ENCODE measurements around the gene ODAD3.
"Not testable (repeated sequence)": the region's sequence is repeated elsewhere in the genome, so short reads cannot be mapped to it uniquely, and the experiment has no call there.

ODAD3 gene

GRCh38 chr19:11465600-11465999 is 30.7 kb upstream of the ODAD3 start:
- H3K4me1 Mint-ChIP-seq: no peaks in the 10 kb centered on the region
- H3K4me3 Mint-ChIP-seq: no peak overlapping the region
- H3K27ac Mint-ChIP-seq: no peak overlapping the region
- H3K27me3 Mint-ChIP-seq: peaks cover 3% of the 10 kb centered on the region
- no peaks in the 10 kb centered on the region for H3K9me3 Mint-ChIP-seq
- no peaks in the 10 kb centered on the region for H3K36me3 Mint-ChIP-seq

- Mint-ChIP-seq H3K4me3 (no peak overlapping the region), H3K36me3 (no peaks in the 10 kb centered on the region), H3K4me1 (no peaks in the 10 kb centered on the region), H3K27me3 (peaks cover 7% of the 10 kb centered on the region), H3K9me3 (no peaks in the 10 kb centered on the region), H3K27ac (no peak overlapping the region)
Measured at GRCh38 chr19:11464333-11465265, 29.7 kb upstream of the ODAD3 start.

GRCh38 chr19:11463391-11463790 is 28.5 kb upstream of the ODAD3 start:
- Mint-ChIP-seq H3K27ac (no peak overlapping the region), H3K36me3 (no peaks in the 10 kb centered on the region), H3K9me3 (no peaks in the 10 kb centered on the region), H3K4me3 (no peak overlapping the region), H3K27me3 (peaks cover 7% of the 10 kb centered on the region), H3K4me1 (no peaks in the 10 kb centered on the region)

- Mint-ChIP-seq H3K9me3 (no peaks in the 10 kb centered on the region), H3K36me3 (no peaks in the 10 kb centered on the region), H3K4me1 (no peaks in the 10 kb centered on the region), H3K4me3 (no peak overlapping the region), H3K27me3 (peaks cover 5% of the 10 kb centered on the region), H3K27ac (no peak overlapping the region)
Measured at GRCh38 chr19:11461453-11461852, 26.5 kb upstream of the ODAD3 start.

- Mint-ChIP-seq H3K27ac (no peak overlapping the region), H3K9me3 (no peaks in the 10 kb centered on the region), H3K27me3 (peaks cover 5% of the 10 kb centered on the region), H3K4me3 (no peak overlapping the region), H3K4me1 (no peaks in the 10 kb centered on the region), H3K36me3 (no peaks in the 10 kb centered on the region)
Measured at GRCh38 chr19:11460207-11460606, 25.3 kb upstream of the ODAD3 start.

GRCh38 chr19:11458912-11459311 is 24.0 kb upstream of the ODAD3 start:
- not testable (repeated sequence) for H3K4me3 Mint-ChIP-seq, H3K27ac Mint-ChIP-seq, H3K4me1 Mint-ChIP-seq, H3K27me3 Mint-ChIP-seq, H3K9me3 Mint-ChIP-seq, H3K36me3 Mint-ChIP-seq

- Mint-ChIP-seq H3K4me1 (no peaks in the 10 kb centered on the region), H3K9me3 (no peaks in the 10 kb centered on the region), H3K27ac (no peak overlapping the region), H3K27me3 (peaks cover 5% of the 10 kb centered on the region), H3K36me3 (no peaks in the 10 kb centered on the region), H3K4me3 (no peak overlapping the region)
Measured at GRCh38 chr19:11458236-11458900, 23.4 kb upstream of the ODAD3 start.

GRCh38 chr19:11457831-11458230 is 22.9 kb upstream of the ODAD3 start:
- H3K4me1 Mint-ChIP-seq: no peaks in the 10 kb centered on the region
- no peak overlapping the region for H3K4me3 Mint-ChIP-seq
- no peak overlapping the region for H3K27ac Mint-ChIP-seq
- peaks cover 5% of the 10 kb centered on the region for H3K27me3 Mint-ChIP-seq
- H3K36me3 Mint-ChIP-seq: no peaks in the 10 kb centered on the region
- H3K9me3 Mint-ChIP-seq: no peaks in the 10 kb centered on the region

- Mint-ChIP-seq H3K9me3 (no peaks in the 10 kb centered on the region), H3K27ac (no peak overlapping the region), H3K27me3 (peaks cover 5% of the 10 kb centered on the region), H3K4me1 (no peaks in the 10 kb centered on the region), H3K4me3 (no peak overlapping the region), H3K36me3 (no peaks in the 10 kb centered on the region)
Measured at GRCh38 chr19:11457115-11457514, 22.2 kb upstream of the ODAD3 start.

GRCh38 chr19:11456659-11457058 is 21.7 kb upstream of the ODAD3 start:
- no peaks in the 10 kb centered on the region for H3K9me3 Mint-ChIP-seq
- no peak overlapping the region for H3K4me3 Mint-ChIP-seq

GRCh38 chr19:11455233-11455554 is 20.3 kb upstream of the ODAD3 start:
- H3K4me1 Mint-ChIP-seq, H3K27me3 Mint-ChIP-seq, H3K4me3 Mint-ChIP-seq, H3K36me3 Mint-ChIP-seq, H3K9me3 Mint-ChIP-seq, H3K27ac Mint-ChIP-seq: not testable (repeated sequence)

More at GRCh38 chr19:11456659-11457058, 21.7 kb upstream of the ODAD3 start:
- H3K4me1 Mint-ChIP-seq: no peaks in the 10 kb centered on the region
- peaks cover 5% of the 10 kb centered on the region for H3K27me3 Mint-ChIP-seq
- H3K36me3 Mint-ChIP-seq: no peaks in the 10 kb centered on the region
- H3K27ac Mint-ChIP-seq: no peak overlapping the region

- no peaks in the 10 kb centered on the region for H3K4me1 Mint-ChIP-seq
- H3K27me3 Mint-ChIP-seq: no peaks in the 10 kb centered on the region
- no peak overlapping the region for H3K27ac Mint-ChIP-seq
- no peaks in the 10 kb centered on the region for H3K9me3 Mint-ChIP-seq
- H3K4me3 Mint-ChIP-seq: no peak overlapping the region
- H3K36me3 Mint-ChIP-seq: no peaks in the 10 kb centered on the region
Measured at GRCh38 chr19:11453468-11454341, 18.8 kb upstream of the ODAD3 start.

- no peak overlapping the region for H3K4me3 Mint-ChIP-seq
- no peaks in the 10 kb centered on the region for H3K9me3 Mint-ChIP-seq
- no peak overlapping the region for H3K27ac Mint-ChIP-seq
- H3K4me1 Mint-ChIP-seq: no peaks in the 10 kb centered on the region
- H3K27me3 Mint-ChIP-seq: no peaks in the 10 kb centered on the region
- no peaks in the 10 kb centered on the region for H3K36me3 Mint-ChIP-seq
Measured at GRCh38 chr19:11452620-11453310, 17.8 kb upstream of the ODAD3 start.

GRCh38 chr19:11451871-11452619 is 17.1 kb upstream of the ODAD3 start:
- no peak overlapping the region for H3K27ac Mint-ChIP-seq
- H3K27me3 Mint-ChIP-seq: no peaks in the 10 kb centered on the region
- H3K9me3 Mint-ChIP-seq: no peaks in the 10 kb centered on the region
- H3K4me1 Mint-ChIP-seq: no peaks in the 10 kb centered on the region
- H3K36me3 Mint-ChIP-seq: no peaks in the 10 kb centered on the region
- H3K4me3 Mint-ChIP-seq: no peak overlapping the region

All from activated naive CD4-positive, alpha-beta T cell treated with anti-CD3 and anti-CD28 coated beads, Interleukin-2, amount 50 U/mL, for 24 hours (primary cell).